Aorta (tissue), 5 donors: Measurements from ENCODE around the gene ABHD1. TPM values are rescaled to one million over a fixed set of nuclear protein-coding genes. Genes with fewer than 3 reads are reported as not detected.

Experiments used
- ATAC-seq: fragments of 200-7000 bp; cut with Tn5 transposase; one replicate; pipeline ENCODE4 v1.9.1; 2022; ENCODE audit warnings: moderate library complexity; ENCODE audit not compliant: low FRiP score
- DNase-seq, 2 donors: peaks; one replicate each; pipeline ENCODE4 v3.0.0-alpha.2; 2020
- H3K27ac ChIP-seq, 2 donors: one replicate each; pipeline ENCODE4 v1.5.1; 2013; ENCODE audit warnings: low read length in 2 of 2, mild to moderate bottlenecking in 2 of 2, moderate library complexity in 2 of 2, control low read depth in 1 of 2, inconsistent platforms in 1 of 2, low read depth in 1 of 2
- H3K27me3 ChIP-seq, 2 donors: one replicate each; pipeline ENCODE4 v1.6.1; 2013; ENCODE audit warnings: control low read depth in 1 of 2, low read length in 1 of 2, mild to moderate bottlenecking in 1 of 2, moderate library complexity in 1 of 2; ENCODE audit not compliant: insufficient read depth in 2 of 2, control insufficient read depth in 1 of 2
- H3K36me3 ChIP-seq, 2 donors: one replicate each; pipeline ENCODE4 v1.6.1; 2013; ENCODE audit warnings: control low read depth in 1 of 2, low read length in 1 of 2, mild to moderate bottlenecking in 1 of 2; ENCODE audit not compliant: insufficient read depth in 2 of 2, control insufficient read depth in 1 of 2
- H3K4me1 ChIP-seq, 2 donors: one replicate each; pipeline ENCODE4 v1.6.1; 2013; ENCODE audit warnings: low read length in 2 of 2, control low read depth in 1 of 2, mild to moderate bottlenecking in 1 of 2, moderate library complexity in 1 of 2; ENCODE audit not compliant: insufficient read depth in 2 of 2, control insufficient read depth in 1 of 2
- H3K4me3 ChIP-seq, 2 donors: one replicate each; pipeline ENCODE4 v1.5.1; 2013; ENCODE audit warnings: low read length in 2 of 2, control low read depth in 1 of 2, mild to moderate bottlenecking in 1 of 2
- H3K9me3 ChIP-seq: one replicate; pipeline ENCODE4 v1.6.1; 2013; ENCODE audit warnings: mild to moderate bottlenecking, low read length; ENCODE audit not compliant: control insufficient read depth
- WGBS, 2 donors: extraction: QIAGEN DNeasy Blood & Tissue Kit; methylation state at CpG; one replicate each; pipeline ENCODE4 v1.1.7; 2013; 5-methylcytosine and 5-hydroxymethylcytosine counted together
- intact Hi-C, 2 donors: fragments of 100-400 bp; cut with DNase I; formaldehyde crosslinking; loops; one replicate each; pipeline versions ENCODE4 v1.14.2 to v1.15.0; 2022
- polyA plus RNA-seq, 2 donors: library from polyadenylated mRNA; stranded (reverse); fragments of 200-250 nt; gene quantifications; one replicate each; pipeline ENCODE4 v1.2.3, GENCODE V29; 2013
- total RNA-seq, 2 donors: library from RNA; stranded (reverse); fragmentation: NEBNext Ultra II Directional; extraction: Animal tissue kit (Norgen Biotek cat#: 25700); gene quantifications; one replicate each; pipeline ENCODE4 v1.2.1, GENCODE V29; 2021
- donor health status: healthy with polysubstance abuse.
- donor health status: Bipolar disorder and iron deficiency.
- donor health status: DM: no; HTN: no; CAD: no.
- donor health status: DM: no; HTN: no; CAD: no.
- donor health status: DM: yes; HTN: yes; CAD: no.

Gene ABHD1
- total and polyA plus RNA-seq, 4 donors: 0.08 to 0.90 TPM; not detected in 2

DNA sequence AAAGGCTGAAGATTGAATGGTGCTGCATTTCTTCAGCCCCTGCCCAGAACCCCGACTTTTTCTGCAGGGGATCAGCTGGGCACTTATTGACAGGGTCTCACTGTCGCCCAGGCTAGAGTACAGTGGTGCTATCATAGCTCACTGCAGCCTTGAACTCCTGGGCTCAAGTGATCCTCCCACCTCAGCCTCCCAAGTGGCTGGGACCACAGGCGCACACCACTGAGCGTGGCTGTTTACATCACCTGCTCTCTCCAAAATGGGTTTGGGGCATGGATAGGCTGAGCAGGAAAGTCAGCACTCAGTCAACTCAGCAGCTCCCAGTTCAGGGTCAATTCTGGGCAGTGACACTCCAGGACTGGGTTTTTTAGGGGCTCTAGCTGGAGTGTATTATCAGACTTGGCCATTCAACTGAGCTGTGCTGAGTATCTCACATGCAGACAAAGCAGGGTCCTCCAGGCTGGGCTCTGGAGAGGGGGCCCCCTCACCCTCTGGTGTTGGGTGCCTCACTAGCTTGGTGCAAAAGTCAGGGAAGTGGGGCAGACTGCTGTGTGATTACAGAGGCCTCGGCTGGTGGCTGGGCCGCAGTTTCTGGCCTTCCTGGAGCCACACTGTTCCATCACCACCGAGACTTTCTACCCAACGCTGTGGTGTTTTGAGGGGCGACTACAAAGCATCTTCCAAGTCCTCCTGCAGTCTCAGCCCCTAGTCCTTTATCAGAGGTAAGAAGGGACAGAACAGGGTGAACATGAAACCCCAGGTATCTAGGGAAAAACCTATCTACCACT, 4.5 kb downstream of the ABHD1 start:
- intact Hi-C loops: no loop called here
- no peak for ATAC-seq
- no peak for DNase-seq

DNA sequence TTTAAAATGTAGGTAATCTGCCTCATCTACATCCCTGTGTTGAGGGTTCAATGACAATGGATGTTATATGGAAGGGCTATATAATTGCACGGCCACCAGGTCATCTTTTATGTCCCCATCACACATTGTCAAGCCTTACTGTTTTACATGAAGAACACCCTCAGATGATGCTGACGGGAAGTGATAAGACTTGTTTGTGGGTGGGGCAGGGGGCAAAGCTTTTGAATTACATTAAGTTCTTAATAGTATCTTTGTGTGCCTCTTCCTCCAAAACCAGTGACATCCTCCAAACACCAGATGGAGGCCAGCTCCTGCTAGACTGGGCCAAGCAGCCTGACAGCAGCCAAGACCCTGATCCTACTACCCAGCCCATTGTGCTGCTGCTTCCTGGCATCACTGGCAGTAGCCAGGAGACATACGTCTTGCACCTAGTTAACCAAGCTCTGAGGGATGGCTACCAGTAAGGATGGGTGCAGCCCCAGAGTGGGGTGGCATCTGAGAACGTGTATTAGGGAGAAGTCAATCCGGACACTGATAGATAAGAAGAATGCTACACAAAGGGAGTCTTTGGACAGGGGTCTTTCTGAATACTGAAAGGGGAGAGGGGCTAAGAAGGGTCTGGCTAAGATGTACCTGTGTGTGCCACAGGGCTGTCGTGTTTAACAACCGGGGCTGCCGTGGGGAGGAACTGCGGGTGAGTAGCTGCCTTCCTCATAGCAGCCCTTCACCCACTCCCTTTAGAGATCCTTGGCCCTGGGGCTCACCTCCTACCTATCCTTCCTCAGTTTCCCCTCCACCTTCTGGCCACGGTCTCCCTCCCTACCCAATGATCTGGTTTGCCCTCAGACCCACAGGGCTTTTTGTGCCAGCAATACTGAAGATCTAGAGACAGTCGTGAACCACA, 5.3 kb downstream of the ABHD1 start:
- WGBS, 2 donors: 66 to 67% methylated on average over 10 to 11 of the region's 11 CpGs

More for the DNA sequence above, 4.5 kb downstream of the ABHD1 start:
- Histone ChIP-seq H3K36me3 (peaks cover 0 to 6% of the 10 kb centered on the region in 2 donors), H3K27ac (no peak overlapping the region), H3K4me3 (no peak overlapping the region), H3K9me3 (no peaks in the 10 kb centered on the region), H3K27me3 (no peaks in the 10 kb centered on the region), H3K4me1 (no peaks in the 10 kb centered on the region)
- WGBS, 2 donors: 83% methylated on average over 9 of the region's 9 CpGs

DNA sequence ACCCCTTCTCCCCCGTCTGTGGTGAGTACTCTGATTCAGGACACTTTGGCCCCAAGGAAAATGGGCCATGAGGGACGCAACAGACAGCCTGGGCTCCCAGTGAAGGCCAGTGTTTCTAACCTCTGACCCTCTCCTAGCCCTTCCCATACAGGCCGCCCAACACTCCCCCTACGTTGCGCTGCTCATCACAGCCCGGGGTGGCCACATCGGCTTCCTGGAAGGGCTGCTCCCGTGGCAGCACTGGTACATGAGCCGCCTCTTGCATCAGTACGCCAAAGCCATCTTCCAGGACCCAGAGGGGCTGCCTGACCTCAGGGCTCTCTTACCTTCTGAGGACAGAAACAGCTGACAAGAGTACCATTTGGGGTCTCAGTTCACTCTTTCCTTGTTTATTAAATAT, 6.8 kb downstream of the ABHD1 start:
- Histone ChIP-seq H3K36me3 (peaks cover 0 to 6% of the 10 kb centered on the region in 2 donors), H3K27me3 (no peaks in the 10 kb centered on the region), H3K4me3 (no peak overlapping the region), H3K9me3 (no peaks in the 10 kb centered on the region), H3K4me1 (no peaks in the 10 kb centered on the region), H3K27ac (no peak overlapping the region)
- DNase-seq: no peak
- no peak for ATAC-seq
- 86 to 88% methylated on average over 10 of the region's 10 CpGs for WGBS, 2 donors
- intact Hi-C loops: loop anchor here in 1 of 2 donors (5.0 kb wide), 2 partner anchors 43 to 82 kb away; partner anchors contain the start of genes ATRAID, KHK and SLC5A6

More for the DNA sequence above, 5.3 kb downstream of the ABHD1 start:
- Histone ChIP-seq H3K27ac (no peak overlapping the region), H3K4me3 (no peak overlapping the region), H3K4me1 (no peaks in the 10 kb centered on the region), H3K36me3 (peaks cover 0 to 6% of the 10 kb centered on the region in 2 donors), H3K9me3 (no peaks in the 10 kb centered on the region), H3K27me3 (no peaks in the 10 kb centered on the region)
- no peak for DNase-seq
- no peak for ATAC-seq
- intact Hi-C loops: no loop called here

DNA sequence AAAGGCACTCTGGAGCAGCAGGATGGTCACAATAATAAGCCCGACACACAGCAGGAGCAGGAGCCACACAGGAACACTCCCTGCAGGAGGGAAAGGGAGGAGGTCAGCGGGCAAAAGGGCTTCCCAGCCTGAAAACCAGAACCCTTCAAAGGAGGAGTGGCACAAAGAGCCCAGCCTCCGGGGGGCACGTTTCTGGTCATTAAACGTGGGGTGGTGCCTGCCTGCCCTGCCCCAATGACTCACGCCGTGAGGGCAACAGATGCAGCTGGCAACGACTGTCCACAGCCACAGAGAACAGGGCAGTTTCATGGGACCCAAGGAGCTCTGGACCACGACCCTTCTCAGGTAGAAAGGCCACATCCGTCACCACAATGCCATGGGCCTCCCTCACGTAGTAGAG, 7.8 kb downstream of the ABHD1 start:
- intact Hi-C loops: loop anchor here in 1 of 2 donors (5.0 kb wide), 2 partner anchors 44 to 81 kb away; partner anchors contain the start of genes ATRAID, KHK and SLC5A6
- DNase-seq (no peak), ATAC-seq (no peak)
- WGBS, 2 donors: 86 to 88% methylated on average over 11 of the region's 11 CpGs
- no peaks in the 10 kb centered on the region for H3K27me3 ChIP-seq
- H3K27ac ChIP-seq: no peak overlapping the region
- no peak overlapping the region for H3K4me3 ChIP-seq
- peaks cover 0 to 6% of the 10 kb centered on the region in 2 donors for H3K36me3 ChIP-seq
- no peaks in the 10 kb centered on the region for H3K4me1 ChIP-seq
- H3K9me3 ChIP-seq: no peaks in the 10 kb centered on the region

DNA sequence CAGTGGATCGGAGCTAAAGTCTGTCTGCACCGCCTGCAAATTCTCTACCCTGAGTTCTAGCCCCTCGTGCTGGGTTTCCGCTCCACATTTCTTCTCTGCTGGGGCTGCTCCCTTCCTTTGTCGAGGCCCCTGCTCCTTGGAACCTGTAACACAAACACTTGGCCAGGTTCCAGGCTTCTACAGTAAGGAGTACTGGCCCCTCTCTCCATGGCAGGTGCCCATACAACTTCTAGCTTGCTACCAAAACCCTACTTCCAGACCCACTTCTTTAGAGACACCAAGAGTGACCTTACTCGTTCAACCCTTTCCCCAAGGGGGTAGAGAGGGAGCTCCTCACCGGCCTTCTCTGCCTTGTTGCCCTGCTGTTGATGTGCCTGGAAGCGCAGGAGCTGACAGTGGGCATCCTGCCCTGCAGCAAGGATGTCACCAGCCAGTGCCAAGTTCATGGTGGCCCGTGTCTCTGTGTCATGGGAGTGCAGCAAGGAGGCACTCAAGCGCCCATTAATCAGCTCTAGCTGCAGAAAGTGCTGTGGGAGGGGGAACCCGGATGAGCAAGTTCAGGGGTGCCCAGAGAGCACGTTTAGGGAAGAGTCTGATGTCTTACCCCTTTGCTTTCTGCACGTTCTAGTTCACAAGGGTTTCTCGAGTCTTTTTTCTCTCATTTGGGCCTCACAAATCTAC, 9.7 kb downstream of the ABHD1 start:
- intact Hi-C loops: loop anchor here in 1 of 2 donors (5.0 kb wide), 2 partner anchors 46 to 79 kb away; partner anchors contain the start of genes ATRAID, KHK and SLC5A6
- Histone ChIP-seq H3K9me3 (no peaks in the 10 kb centered on the region), H3K4me3 (peak overlapping the region; percentile 83 to 89), H3K27ac (no peak overlapping the region), H3K27me3 (no peaks in the 10 kb centered on the region), H3K36me3 (peaks cover 0 to 6% of the 10 kb centered on the region in 2 donors), H3K4me1 (no peaks in the 10 kb centered on the region)
- ATAC-seq: no peak
- no peak for DNase-seq
- 35 to 38% methylated on average over 14 of the region's 14 CpGs for WGBS, 2 donors

DNA sequence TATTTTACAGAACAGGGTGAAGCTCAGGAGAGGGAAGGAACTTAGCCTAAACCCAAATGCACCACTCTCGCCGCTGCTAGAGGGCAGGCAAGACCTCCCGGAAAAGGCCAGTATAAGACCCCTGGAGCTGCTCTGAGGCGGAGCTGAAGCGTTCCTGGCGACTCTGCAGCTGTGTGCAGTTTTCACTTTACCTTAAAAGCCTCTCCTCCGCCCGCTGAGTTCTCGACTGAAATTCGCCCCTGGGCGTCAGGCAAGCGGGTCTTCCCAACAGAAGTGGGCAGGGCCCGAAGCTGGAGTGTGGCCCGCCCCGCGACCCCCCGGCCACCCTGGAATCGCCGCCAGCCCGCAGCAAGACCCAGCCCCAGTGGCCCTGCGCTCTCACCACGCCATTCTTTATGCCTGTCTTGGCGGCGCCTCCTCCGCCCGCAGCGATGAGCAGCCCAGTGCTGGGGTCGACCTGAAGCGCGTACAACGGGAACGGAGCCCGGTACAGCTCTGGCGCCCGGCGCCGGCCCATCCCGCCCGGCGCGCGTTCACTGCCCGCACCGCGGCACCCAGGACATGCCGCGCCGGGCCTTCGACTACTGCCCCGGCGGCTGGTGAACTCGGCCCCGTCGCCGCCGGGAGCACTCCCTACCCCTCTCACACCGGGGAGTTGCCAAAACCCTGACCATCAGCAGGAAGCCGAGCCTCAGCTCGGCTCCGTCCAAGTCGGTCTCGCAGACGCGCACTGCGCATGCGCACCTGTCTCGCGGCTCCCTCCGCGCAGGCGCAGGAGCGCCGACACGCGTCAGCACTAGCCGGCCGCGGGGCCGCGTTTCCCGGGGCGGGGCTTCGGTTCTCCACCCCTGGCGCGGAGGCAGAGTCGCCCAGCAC, 10.5 kb downstream of the ABHD1 start, which contains the start of gene PREB:
TSS of gene PREB (minus strand) at position 732 of the 876 bp plus-strand sequence. CDS start at position 517, 215 bp downstream.
- Histone ChIP-seq H3K36me3 (peaks cover 0 to 6% of the 10 kb centered on the region in 2 donors), H3K4me1 (no peaks in the 10 kb centered on the region), H3K27ac (peak within 1 kb of the TSS in 1 of 2 donors; percentile 30), H3K4me3 (peak within 1 kb of the TSS; percentile 83 to 89), H3K9me3 (no peaks in the 10 kb centered on the region), H3K27me3 (no peaks in the 10 kb centered on the region)
- ATAC-seq (peak; percentile 96), DNase-seq (peak; percentile 98 to 100)
- intact Hi-C loops: loop anchor here in 1 of 2 donors (5.0 kb wide), 2 partner anchors 47 to 78 kb away; partner anchors contain the start of genes ATRAID, KHK and SLC5A6
- 0% methylated on average over 67 to 86 of the region's 86 CpGs for WGBS, 2 donors

DNA sequence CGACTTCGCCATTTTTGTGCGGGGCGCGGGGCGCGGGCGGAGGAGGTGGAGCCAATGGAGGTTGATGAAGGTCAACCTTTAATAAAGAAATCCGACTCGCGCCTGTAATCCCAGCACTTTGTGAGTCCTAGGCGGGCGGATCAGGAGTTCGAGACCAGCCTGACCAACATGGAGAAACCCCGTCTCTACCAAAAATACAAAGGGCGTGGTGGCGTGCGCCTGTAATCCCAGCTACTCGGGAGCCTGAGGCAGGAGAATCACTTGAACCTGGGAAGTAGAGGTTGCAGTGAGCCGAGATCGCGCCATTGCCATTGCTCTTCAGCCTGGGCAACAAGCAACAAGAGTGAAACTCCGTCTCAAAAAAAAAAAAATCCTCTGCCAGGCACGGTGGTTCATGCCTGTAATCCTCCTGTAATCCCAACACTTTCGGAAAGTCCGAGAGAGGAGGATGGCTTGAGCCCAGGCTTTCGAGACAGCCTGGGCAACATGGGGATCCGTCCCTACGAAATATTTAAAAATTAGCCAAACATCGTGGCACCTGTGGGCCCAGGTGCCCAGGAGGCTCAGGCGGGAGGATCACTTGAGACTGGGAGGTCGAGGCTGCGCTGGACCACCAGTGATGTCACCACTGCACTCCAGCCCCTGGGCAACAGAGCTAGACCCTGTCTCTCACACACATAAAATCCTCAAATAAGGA, 11.3 kb downstream of the ABHD1 start:
- H3K9me3 ChIP-seq: no peaks in the 10 kb centered on the region
- H3K4me3 ChIP-seq: no peak overlapping the region
- intact Hi-C loops: loop anchor here in 1 of 2 donors (5.0 kb wide), 2 partner anchors 48 to 77 kb away; partner anchors contain the start of genes ATRAID, KHK and SLC5A6
- H3K27me3 ChIP-seq: no peaks in the 10 kb centered on the region
- 54% methylated on average over 33 of the region's 33 CpGs for WGBS, 2 donors
- ATAC-seq (no peak), DNase-seq (peak in 1 of 2 donors; percentile 35)
- no peaks in the 10 kb centered on the region for H3K4me1 ChIP-seq
- H3K36me3 ChIP-seq: peaks cover 0 to 6% of the 10 kb centered on the region in 2 donors
- H3K27ac ChIP-seq: no peak overlapping the region
